ENCODE results near the gene OR4D9.
"Not testable (repeated sequence)": the region's sequence is repeated elsewhere in the genome, so short reads cannot be mapped to it uniquely, and the experiment has no call there.

Gene OR4D9

DNA sequence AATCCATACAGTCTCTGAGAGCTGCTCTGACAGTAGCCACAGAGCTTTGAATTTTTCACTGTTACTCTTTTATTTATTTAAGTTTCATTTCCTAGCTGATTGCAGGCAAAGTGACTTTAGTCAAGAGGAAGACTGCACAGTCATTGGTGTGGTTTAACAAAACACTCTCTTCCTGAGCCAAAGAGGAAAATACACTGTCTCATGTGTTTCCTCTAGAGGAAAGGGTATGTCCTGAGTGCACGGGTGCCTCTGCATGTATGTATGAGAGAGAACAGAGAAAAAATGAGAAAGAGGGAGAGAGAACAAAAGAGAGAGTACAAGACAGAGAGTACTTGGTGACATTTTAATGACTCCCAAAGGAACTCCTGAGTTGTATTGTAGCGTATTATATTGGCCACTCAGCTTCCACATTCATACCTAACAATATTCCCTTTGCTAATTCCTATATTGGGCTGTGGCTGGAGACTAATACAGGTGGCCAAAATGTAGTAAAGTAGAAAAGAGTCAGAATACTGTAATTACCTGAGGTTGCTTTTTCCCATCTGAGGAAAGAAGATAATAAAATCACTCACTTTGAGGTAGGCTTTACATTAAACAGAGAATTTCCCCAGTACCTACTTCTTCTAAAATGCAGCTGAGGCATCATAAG lies at the start of gene OR4D9:
Gene OR4D9 (plus strand): TSS at position 599 of the 649 bp plus-strand sequence. CDS start 3,374 bp downstream, outside the sequence.
- no peak for DNase-seq

DNA sequence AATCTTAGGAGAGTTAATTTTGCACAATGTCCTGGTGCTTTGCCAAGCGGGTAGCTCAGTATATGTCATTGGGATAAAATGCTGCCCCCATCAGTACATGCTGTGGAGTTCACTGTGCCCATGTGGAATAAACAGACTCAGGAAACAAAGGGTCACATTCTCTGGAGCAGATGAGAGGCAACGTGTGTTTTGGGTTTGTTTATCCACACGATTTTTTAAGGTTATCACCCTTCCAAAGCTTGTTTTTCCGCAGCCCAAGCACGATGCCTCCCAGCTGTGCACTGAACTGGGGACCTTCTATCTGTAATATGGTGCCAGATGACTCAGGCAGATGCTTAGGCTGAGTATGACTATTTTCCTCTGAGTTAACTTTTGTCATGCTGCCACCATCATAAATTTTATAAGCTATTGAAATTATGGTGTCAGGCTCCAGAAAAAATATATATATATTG lies 48.1 kb upstream of the OR4D9 start:
- DNase-seq, result no peak

DNA sequence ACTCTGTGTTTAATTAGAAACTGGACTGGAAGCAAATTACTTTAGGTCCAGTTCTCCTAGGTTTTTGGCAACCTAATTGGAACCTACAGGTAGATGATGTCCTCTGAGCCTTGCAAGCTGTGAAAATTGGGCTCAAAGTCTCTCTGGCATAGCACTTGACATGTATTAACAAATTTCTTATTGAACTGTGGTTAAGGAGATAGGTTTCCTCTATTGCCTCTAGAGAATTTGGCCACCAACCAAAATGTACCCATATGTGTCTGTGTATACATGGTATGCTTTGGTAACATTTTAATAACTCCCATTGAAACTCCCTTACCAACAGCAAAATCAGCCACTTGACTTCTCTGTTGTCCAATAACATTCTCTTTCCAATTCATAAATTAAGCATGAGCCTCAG lies 38.3 kb upstream of the OR4D9 start, which contains the start of gene OR4D10:
Gene OR4D10 (plus strand): TSS at position 301 of the 400 bp plus-strand sequence. CDS start 4,115 bp downstream, outside the sequence.
- no peak for DNase-seq

DNA sequence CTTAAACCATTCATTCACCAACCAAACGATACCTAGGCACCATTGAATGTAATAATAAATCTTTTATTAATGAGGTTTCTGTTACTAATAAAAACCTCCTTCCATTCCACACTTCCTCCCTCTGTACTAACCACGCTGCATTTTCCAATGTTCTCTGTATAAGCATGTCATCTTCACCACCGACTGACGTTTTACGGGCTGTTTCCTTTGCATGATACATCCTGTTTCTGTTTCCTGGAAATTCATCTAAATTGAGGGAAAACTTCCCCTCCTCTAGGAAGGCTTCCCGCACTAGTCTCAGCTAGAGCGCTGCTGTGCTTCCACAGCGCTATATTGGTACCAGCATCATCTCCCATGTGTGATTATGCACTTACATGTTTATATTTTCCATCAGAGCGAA lies 36.2 kb upstream of the OR4D9 start:
- no peak for DNase-seq

DNA sequence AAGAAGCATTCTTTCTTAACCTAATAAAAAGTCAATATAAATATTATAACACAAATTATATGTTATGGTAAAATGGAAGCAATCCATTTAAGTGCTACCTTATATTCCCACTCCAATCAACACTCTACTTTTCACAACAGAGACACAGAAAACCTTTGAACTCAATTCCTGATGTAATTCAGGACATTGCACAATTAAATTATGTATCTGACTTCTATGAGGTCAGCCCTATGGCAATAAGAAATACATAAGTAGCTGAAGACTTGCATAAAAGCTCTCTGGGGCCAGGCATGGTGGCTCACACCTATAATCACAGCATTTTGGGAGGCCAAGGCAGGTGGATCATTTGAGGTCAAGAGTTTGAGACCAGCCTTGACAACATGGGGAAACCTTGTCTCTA lies 31.4 kb upstream of the OR4D9 start:
- DNase-seq, result no peak

DNA sequence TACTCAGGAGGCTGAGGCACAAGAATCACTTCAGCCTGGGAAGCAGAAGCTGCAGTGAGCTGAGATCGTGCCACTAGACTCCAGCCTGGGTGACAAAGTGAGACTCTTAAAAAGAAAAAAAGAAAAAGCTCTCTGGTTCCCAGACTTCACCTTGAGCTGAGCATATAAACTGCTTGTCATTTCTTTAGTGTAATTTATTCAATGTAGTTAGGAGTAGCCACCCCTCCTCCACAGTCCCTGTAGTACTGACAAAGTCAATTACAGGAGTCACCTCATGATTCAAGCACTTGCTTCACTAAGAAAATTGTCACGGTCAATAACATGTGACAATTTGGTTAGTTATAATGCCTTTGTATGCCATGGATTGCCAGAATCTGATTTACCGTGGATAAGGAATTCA lies 31.0 kb upstream of the OR4D9 start:
- no peak for DNase-seq

DNA sequence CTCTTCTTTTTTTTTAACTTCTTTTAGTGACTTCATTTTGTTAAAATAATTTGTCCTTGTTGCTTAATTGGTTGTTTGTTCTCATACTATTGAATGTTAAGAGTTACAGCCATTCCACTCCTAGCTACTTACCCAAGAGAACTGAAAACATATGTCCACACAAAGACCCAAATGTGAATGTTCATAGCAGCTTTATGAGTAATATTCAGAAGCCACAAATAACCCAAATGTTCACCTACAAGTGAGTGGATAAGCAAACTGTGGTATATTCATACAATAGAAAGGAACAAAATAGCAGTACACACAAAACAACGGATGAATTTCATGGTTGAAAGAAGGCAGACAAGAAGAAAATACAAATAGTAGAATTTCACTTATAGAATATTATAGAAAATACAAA lies 9.4 kb upstream of the OR4D9 start:
- no peak for DNase-seq

DNA sequence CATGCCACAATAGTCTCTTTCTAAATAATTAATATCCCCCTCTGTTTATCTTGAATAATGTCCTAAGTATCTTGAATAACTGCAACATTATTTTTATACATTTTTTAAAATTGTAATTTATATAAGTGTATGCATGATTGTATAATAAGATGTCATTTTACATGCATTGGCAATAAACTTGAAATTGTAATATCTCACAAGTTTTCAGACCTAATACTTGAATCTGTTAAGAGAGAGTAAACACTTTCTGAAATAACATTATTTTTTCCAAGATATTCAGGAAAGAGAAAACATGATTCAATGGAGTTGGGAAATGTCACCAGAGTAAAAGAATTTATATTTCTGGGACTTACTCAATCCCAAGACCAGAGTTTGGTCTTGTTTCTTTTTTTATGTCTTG lies 8.1 kb upstream of the OR4D9 start, which contains the start of gene OR4D11:
Gene OR4D11 (plus strand): TSS at position 301 of the 400 bp plus-strand sequence. CDS start 0 bp downstream, at position 301.
- DNase-seq, result no peak

DNA sequence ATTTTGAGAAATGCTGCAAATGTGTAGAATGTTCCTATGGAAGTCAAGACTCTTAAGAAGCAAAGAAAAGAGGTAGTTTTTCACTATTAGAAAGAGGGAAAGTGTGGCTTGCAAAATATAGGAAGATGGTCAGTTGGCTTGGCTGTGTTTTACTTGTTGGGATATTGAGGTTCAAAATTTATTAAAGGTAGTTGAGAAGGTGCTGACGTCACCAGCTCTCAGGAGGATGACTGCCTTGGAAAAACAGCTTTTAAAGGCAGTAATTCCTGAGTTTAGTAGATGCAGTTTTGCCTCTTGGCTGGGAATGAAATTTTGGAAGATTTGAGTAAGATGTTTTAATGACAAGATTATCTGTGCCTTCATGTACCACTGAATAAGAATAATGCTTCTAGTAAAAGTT lies 336 bp downstream of the OR4D9 start:
- DNase-seq, result no peak

DNA sequence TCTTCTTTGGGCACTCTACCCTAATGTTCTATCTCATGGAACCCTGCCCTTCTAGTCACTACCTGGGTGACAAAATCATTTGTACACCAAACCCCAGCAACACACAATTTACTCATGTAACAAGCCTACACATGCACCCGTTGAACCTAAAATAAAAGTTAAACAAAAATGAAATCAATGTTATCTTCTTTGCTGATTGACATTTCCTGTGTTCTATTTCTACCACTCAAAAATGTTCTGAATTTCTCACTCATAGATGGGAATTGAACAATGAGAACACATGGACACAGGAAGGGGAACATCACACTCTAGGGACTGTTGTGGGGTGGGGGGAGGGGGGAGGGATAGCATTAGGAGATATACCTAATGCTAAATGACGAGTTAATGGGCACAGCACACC lies 8.8 kb downstream of the OR4D9 start:
- not testable (repeated sequence) for DNase-seq

DNA sequence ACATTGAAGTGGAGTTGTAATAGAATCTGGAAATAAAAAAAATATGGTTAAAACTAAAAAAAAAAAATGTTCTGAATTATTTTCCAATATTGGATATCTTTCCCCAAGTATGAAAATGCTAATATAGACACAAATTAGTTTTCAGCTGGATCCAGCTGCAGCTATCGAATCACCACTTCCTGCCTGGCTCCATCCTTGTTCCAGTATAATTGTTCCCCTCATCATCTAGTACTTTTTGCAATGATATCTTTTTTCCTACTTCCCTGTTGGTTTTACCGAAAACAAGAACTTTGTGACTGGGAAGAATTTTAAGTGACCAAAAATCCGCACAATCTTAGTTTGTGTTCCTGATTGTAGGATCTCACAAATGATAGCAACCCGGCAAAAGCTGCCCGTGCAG lies 9.4 kb downstream of the OR4D9 start:
- DNase-seq, result no peak

DNA sequence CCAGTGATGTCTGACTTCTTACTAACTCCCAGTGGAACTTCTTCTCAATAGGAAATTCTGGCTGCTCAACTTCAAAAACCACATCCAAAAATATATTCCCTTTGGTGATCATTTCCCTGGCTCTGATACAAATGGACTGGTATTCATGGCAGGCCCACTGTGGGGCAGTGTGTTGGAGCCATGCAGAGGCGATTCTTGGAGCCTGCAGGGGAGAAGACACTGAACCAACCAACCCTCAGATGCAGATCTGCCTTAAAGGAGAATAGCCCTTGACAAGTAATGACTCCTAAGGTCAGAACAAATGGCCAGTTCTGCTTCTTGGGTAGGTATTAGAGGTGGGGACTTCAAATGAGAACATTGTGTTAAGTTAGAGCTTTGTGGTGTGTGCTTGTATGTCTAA lies 12.2 kb downstream of the OR4D9 start:
- no peak for DNase-seq

DNA sequence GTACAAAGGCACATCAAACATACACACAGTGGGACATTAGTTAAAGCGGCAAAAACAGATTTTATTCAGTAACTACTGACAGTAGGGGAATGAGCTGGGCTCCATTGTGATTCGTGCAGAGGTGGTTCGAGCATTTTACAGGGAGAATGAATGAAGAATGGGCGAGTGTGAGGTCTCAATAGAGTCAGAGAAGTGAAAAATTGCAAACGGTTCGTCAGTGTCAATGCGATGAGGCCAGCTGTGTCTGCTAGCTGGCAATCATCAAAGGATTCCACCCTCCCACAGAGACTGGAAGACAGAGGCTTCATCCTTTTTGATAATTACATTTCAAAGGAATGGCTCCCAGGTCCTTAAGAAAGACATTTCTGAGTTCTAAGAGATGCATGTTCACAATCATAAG lies 17.4 kb downstream of the OR4D9 start:
- no peak for DNase-seq

DNA sequence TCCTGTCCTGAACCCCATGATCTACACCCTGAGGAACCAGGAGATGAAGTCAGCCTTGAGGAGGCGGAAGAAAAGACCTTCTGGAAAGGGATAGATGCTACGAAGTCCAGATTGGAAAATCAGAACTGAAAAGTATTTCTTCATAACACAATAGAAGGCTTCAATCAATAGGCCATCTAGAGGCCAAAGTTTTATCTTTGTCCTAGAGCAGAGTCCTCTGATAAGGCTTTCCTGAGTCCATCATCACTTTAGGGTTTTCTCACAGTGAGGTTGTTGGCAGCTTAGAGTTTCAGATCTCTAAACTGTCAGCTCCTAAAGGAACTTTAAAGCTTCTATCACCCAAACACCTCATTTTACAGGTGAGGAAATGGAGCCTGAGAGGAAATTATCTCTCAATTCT lies 21.3 kb downstream of the OR4D9 start:
- DNase-seq, result no peak

DNA sequence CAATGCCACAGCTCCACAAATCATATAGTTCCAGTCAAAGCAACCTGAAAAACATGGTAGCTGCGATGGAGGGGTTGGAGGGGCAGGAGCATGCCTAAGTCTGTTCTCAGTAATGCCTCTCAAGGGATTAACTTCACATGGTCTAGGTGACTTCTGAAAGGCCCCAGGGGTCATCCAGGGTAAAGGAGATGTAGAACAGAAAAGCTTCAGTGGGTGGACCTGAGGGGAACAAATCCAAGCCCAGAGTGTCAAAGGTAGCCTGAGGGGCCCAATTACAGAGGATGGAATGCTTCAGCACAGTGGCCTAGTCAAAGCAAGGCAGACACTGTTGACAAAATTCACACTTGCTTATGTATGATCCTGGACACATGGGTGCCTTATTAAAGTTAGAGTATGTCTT lies 23.3 kb downstream of the OR4D9 start:
- DNase-seq, result no peak

DNA sequence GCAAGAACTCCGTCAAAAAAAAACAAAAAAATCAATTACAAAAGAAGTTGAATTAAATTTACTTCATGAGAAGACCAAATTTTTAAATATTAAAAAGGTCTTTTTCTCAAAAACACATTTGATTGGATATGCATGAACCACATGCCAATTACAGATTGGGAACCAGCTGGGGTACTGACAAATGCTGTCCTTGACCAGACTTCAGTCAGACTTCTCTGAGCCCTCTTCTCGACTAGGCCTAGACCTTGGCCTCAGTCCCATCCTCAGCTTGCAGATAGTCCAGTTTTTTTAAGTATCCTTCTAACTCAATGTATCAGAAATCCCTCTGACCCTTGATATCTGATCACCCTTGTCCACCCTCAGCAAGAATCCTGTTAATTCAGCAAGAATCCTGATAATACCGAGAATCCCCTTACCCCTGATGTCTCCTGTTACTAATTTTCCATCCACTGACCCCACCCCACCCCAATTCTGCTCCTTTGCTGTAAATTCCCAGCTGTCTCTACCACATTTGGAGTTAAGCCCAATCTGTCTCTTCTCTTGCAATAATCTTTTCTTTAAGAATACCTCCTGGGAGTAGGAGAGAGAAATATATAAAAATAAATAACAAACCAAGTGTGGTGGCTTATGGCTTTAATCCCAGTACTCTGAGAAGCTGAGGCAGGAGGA lies 30.9 kb downstream of the OR4D9 start:
- no peak for DNase-seq

DNA sequence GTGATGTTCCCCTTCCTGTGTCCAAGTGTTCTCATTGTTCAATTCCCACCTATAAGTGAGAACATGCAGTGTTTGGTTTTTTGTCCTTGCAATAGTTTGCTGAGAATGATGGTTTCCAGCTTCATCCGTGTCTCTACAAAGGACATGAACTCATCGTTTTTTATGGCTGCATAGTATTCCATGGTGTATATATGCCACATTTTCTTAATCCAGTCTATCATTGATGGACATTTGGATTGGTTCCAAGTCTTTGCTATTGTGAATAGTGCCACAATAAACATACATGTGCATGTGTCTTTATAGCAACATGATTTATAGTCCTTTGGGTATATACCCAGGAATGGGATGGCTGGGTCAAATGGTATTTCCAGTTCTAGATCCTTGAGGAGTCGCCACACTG lies 32.4 kb downstream of the OR4D9 start:
- not testable (repeated sequence) for DNase-seq

DNA sequence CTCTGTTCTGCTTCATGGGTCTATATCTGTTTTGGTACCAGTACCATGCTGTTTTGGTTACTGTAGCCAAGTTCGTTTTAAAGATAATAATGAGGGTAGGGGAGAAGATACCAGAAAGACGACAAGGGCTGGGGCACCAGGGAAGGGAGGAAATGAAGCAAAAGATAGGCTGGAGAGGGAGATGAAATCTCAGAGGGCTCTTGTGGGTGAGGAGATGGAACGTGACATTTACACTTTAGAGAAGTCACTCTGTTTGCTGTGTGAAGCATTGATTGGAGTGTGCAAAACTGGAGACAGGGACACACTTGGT lies 33.5 kb downstream of the OR4D9 start:
- no peak for DNase-seq

DNA sequence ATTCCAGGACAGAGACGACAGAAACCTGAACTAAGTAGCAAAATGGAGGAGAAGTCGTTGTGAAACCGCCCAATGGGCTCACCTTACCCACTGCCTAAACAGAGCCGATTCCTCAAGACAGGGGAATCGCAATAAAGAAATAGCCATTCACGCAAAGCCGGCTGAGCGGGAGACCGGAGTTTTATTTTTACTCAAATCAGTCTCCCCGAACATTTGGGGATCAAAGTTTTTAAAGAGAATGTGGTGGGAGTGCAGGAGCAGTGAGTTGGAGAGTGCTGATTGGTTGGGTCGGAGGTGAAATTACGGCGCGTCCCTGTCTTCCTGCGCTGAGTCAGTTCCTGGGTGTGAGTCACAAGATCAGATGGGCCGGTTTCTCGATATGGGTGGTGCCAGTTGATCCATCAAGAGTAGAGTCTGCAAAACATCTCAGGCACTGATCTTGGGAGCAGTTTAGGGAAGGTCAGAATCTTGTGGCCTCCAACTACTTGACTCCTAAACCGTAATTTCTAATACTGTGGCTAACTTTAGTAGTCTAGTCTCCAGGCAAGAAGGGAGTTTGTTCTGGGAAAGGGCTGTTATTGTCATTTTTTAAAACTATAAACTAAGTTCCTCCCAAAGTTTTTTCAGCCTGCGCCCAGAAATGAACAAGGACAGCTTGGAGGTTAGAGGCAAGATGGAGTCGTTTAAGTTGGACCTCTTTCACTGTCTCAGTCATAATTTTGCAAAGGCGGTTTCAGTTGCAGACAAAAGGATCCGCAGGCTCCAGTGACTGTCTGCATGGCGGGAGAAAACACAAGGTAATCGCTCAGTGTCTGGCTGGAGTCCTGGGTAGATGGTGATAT lies 34.1 kb downstream of the OR4D9 start:
- no peak for DNase-seq

DNA sequence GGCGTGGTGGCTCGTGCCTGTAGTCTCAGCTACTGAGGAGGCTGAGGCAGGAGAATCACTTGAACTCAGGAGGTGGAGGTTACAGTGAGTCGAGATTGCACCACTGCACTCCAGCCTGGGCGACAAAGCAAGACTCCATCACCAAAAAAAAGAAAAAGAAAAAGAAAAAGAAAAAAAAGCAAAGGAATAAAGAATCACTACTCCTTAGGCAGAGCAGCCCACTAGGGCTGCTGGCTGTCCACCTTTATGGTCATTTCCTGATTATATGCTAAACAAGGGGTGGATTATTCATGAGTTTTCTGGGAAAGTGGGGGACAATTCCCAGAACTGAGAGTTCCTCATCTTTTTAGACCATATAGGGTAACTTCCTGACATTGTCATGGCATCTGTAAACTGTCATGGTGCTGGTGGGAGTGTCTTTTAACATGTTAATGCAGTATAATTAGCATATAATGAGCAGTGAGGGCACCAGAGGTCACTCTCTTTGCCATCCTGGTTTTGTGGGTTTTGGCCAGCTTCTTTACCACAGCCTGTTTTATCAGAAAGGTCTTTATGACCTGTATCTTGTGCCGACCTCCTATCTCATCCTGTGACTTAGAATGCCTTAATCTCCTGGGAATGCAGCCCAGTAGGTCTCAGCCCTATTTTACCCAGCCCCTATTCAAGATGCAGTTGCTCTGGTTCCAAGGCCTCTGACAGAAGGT lies 36.4 kb downstream of the OR4D9 start:
- DNase-seq, result not testable (repeated sequence)

DNA sequence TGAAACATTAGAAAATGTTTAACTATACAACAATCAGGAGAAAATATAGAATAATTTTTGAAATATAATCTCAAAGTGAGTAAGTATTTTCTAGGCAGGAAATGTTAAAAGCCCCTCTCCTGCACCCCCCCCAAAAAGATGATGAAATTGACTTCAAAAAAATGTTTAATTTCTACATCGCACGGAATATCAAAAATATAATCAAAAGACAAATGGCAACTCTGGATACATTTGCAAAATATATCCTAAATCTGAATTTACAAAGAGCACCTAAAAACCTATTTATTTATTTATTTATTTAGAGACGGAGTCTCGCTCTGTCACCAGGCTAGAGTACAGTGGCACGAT lies 36.9 kb downstream of the OR4D9 start:
- no peak for DNase-seq

DNA sequence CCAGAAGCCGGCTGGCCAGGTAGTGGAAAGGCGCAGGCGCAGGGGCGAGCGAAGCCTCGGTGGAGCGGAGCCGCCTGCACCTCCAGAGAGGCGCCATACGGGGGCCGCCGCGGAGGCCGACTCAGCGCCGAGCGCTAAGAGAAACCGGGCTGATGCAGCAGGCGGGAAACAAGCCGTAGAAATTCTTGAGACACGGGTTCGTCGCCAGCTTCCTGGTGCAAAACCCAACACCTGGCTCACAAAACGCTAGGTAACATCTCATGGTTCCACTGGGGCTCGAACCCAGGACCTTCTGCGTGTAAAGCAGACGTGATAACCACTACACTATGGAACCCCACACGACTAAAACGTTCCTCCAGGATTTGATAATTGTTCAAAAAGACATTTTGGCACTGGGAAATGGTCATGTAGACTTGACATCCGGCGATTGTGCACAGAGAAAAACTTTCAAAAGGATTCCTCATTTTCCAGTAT lies 39.1 kb downstream of the OR4D9 start:
- peak in 13 of 14 donors; percentile 24 to 92 (median 61) for DNase-seq

Data from C1 segment of cervical spinal cord (tissue), 14 donors.